Activated CD8-positive, alpha-beta T cell treated with anti-CD3 and anti-CD28 coated beads for 36 hours (primary cell): ENCODE data around the gene ATRN. TPM values are rescaled to one million over a fixed set of nuclear protein-coding genes. Genes with fewer than 3 reads are reported as not detected.

ENCODE experiments used
- ATAC-seq: fragments of 200-7000 bp; cut with Tn5 transposase; one replicate; pipeline ENCODE4 v1.10.0; 2021; ENCODE audit warnings: mild to moderate bottlenecking, moderate library complexity
- CTCF ChIA-PET: fragments of 350-600 bp; sonication (Branson Sonifier 250); formaldehyde crosslinking; loops from one replicate; lab custom pipeline; 2021; ENCODE audit warnings: antibody characterized with exemption; lab: Charles Lee
- POLR2A ChIA-PET: fragments of 350-600 bp; sonication (Branson Sonifier 250); formaldehyde crosslinking; loops from one replicate; lab custom pipeline; 2021; ENCODE audit warnings: antibody characterized with exemption; lab: Charles Lee
- DNase-seq: peaks from one replicate; pipeline ENCODE4 v3.0.0-alpha.2; 2020
- H3K27ac Mint-ChIP-seq: one replicate; pipeline ENCODE4 v1.8.0; 2021; ENCODE audit warnings: mild to moderate bottlenecking, mixed read lengths
- H3K27me3 Mint-ChIP-seq: one replicate; pipeline ENCODE4 v1.8.0; 2021; ENCODE audit warnings: mixed read lengths
- H3K36me3 Mint-ChIP-seq: one replicate; pipeline ENCODE4 v1.8.0; 2021; ENCODE audit warnings: low read depth, mixed read lengths
- H3K4me1 Mint-ChIP-seq: one replicate; pipeline ENCODE4 v1.8.0; 2021; ENCODE audit warnings: low read depth, mixed read lengths
- H3K4me3 Mint-ChIP-seq: one replicate; pipeline ENCODE4 v1.8.0; 2021; ENCODE audit warnings: mild to moderate bottlenecking, moderate library complexity, mixed read lengths
- H3K9me3 Mint-ChIP-seq: one replicate; pipeline ENCODE4 v1.8.0; 2021; ENCODE audit warnings: mixed read lengths
- intact Hi-C: fragments of 100-400 bp; cut with micrococcal nuclease; formaldehyde crosslinking; loops from one replicate; pipeline ENCODE4 v1.10.0; 2022
- total RNA-seq, 2 experiments: library from RNA; stranded (reverse); gene quantifications; one replicate each; pipeline ENCODE4 v1.2.3, GENCODE V29; 2021
- TF ChIP-seq, protein P1 (sequence below): fragments of 200-600 bp; IDR thresholded peaks from one replicate; pipeline ENCODE4 v1.8.0; 2022; ENCODE audit warnings: antibody characterized with exemption, mild to moderate bottlenecking

The ATRN gene
- total RNA-seq, 2 experiments from 2014 or later: 8.2 to 8.6 TPM

DNA sequence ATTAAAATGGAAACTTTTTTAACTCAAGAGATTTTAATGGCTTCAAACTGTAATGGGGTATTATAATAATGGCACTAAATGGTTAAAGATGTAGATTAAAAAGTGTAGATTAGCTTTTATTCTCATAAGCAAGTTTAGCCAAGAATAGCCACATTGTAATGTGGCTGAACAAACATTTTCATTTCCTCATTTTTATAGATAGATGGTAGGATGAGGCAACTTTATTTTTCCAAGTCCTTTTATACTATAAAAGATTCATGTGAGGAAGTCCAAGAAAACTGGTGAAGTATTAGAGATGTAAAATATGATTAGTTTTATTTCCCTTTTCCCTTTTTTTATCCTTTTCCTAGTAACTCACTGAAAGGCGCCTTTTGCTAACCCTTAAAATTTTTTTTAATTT lies 88.8 kb downstream of the ATRN start:
- intact Hi-C loops: no loop called here

DNA sequence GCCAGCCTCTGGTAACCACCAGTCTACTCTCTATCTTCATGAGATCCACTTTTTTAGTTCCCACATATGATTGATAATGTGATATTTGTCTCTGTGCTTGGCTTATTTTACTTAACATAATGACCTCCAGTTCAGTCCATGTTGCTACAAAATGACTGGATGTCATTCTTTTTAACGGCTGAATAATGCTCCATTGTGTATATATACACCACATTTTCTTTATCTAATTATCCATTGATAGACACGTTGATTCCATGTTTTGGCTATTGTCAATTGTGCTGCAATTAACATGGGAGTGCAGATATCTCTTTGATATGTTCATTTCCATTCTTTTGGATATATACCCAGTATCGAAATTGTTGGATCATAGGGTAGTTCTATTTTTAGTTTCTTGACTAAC lies 89.3 kb downstream of the ATRN start:
- TF ChIP-seq, protein P1, sequence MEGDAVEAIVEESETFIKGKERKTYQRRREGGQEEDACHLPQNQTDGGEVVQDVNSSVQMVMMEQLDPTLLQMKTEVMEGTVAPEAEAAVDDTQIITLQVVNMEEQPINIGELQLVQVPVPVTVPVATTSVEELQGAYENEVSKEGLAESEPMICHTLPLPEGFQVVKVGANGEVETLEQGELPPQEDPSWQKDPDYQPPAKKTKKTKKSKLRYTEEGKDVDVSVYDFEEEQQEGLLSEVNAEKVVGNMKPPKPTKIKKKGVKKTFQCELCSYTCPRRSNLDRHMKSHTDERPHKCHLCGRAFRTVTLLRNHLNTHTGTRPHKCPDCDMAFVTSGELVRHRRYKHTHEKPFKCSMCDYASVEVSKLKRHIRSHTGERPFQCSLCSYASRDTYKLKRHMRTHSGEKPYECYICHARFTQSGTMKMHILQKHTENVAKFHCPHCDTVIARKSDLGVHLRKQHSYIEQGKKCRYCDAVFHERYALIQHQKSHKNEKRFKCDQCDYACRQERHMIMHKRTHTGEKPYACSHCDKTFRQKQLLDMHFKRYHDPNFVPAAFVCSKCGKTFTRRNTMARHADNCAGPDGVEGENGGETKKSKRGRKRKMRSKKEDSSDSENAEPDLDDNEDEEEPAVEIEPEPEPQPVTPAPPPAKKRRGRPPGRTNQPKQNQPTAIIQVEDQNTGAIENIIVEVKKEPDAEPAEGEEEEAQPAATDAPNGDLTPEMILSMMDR: no peak
- H3K27ac Mint-ChIP-seq: no peak overlapping the region
- H3K36me3 Mint-ChIP-seq: peaks cover 8% of the 10 kb centered on the region
- no peaks in the 10 kb centered on the region for H3K4me1 Mint-ChIP-seq
- no peaks in the 10 kb centered on the region for H3K9me3 Mint-ChIP-seq
- intact Hi-C loops: no loop called here
- no peak for DNase-seq
- ATAC-seq: no peak
- H3K27me3 Mint-ChIP-seq: no peaks in the 10 kb centered on the region
- ChIA-PET POLR2A (no interaction called here), CTCF (interaction anchor here (0.9 to 2.0 kb wide), 3 partner anchors 117 to 151 kb away, joined by 3 to 10 read pairs (median 3); no protein-coding TSS in a partner anchor)
- no peak overlapping the region for H3K4me3 Mint-ChIP-seq

More for the DNA sequence above, 88.8 kb downstream of the ATRN start:
- no peak overlapping the region for H3K27ac Mint-ChIP-seq
- H3K36me3 Mint-ChIP-seq: peaks cover 6% of the 10 kb centered on the region
- DNase-seq (no peak), ATAC-seq (no peak)
- TF ChIP-seq, protein P1: no peak
- H3K4me3 Mint-ChIP-seq: no peak overlapping the region
- ChIA-PET CTCF (interaction anchor here (2.0 kb wide), 1 partner anchor 151 kb away, joined by 10 read pairs; no protein-coding TSS in a partner anchor), POLR2A (no interaction called here)
- no peaks in the 10 kb centered on the region for H3K9me3 Mint-ChIP-seq
- no peaks in the 10 kb centered on the region for H3K4me1 Mint-ChIP-seq
- no peaks in the 10 kb centered on the region for H3K27me3 Mint-ChIP-seq

DNA sequence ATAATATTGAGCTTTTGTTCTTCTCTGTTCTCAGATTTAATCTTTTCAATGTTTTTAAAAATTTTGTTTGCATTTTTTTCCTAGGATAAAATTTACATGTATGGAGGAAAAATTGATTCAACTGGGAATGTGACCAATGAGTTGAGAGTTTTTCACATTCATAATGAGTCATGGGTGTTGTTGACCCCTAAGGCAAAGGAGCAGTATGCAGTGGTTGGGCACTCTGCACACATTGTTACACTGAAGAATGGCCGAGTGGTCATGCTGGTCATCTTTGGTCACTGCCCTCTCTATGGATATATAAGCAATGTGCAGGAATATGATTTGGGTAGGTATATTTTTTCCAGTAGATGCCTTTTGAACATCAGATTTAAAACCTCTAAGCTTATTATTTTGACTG lies 89.8 kb downstream of the ATRN start:
- Mint-ChIP-seq H3K27ac (no peak overlapping the region), H3K4me1 (no peaks in the 10 kb centered on the region), H3K27me3 (no peaks in the 10 kb centered on the region), H3K36me3 (peaks cover 9% of the 10 kb centered on the region), H3K4me3 (no peak overlapping the region), H3K9me3 (no peaks in the 10 kb centered on the region)
- intact Hi-C loops: no loop called here
- ChIA-PET CTCF (interaction anchor here (0.9 to 2.0 kb wide), 4 partner anchors 107 to 151 kb away, joined by 3 to 10 read pairs (median 3); no protein-coding TSS in a partner anchor), POLR2A (no interaction called here)
- no peak for ATAC-seq
- no peak for DNase-seq
- TF ChIP-seq, protein P1: no peak

DNA sequence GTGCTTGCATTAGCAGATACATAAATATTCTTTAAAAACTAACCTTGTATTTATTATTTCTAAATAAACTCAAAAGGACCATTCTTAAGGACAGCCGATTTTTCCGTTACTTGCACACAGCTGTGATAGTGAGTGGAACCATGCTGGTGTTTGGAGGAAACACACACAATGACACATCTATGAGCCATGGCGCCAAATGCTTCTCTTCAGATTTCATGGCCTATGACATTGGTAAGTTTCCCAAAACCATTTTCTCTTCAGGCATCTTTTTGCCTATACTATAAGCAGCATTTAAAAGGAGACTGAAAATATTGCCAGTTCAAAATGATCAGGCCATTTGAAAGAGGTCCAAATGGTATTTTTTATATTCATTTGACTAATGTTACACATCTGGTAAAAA lies 92.3 kb downstream of the ATRN start:
- ChIA-PET POLR2A (no interaction called here), CTCF (interaction anchor here (0.6 to 3.5 kb wide), 21 partner anchors 9 to 235 kb away, joined by 3 to 28 read pairs (median 4); no protein-coding TSS in a partner anchor)
- no peaks in the 10 kb centered on the region for H3K27me3 Mint-ChIP-seq
- ATAC-seq (no peak), DNase-seq (no peak)
- TF ChIP-seq, protein P1: no peak
- no peaks in the 10 kb centered on the region for H3K4me1 Mint-ChIP-seq
- H3K36me3 Mint-ChIP-seq: peaks cover 8% of the 10 kb centered on the region
- no peak overlapping the region for H3K4me3 Mint-ChIP-seq
- no peak overlapping the region for H3K27ac Mint-ChIP-seq
- intact Hi-C loops: no loop called here
- H3K9me3 Mint-ChIP-seq: no peaks in the 10 kb centered on the region

DNA sequence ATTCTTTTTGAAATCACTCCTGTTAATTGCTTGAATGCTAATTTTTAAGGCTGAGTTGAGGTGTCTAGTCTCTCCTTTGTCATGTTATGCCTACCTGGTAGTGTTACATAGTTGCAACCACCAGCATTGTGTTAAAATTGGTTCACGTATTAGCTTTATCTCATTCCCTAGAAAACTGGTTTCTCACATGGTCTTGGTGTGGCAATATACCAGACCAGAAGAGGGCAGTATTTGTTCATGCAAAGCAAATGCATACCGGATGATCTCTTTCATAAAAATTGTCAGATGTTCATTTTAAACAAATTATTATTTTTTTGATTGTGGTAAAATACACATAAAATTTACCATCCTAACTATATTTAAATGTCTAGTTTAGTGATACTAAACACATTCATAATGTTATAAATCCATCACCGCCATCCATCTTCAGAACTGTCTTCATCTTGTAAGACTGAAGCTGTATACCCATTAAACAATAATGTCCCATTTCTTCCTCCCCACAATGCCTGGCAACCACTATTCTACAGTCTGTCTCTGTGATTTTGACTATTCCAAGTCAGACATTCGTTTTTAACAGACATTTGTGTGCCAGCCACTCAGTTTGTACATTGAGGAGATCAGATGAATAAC lies 92.8 kb downstream of the ATRN start:
- no peaks in the 10 kb centered on the region for H3K4me1 Mint-ChIP-seq
- TF ChIP-seq, protein P1: peak; percentile 88
- no peak overlapping the region for H3K27ac Mint-ChIP-seq
- H3K36me3 Mint-ChIP-seq: peaks cover 8% of the 10 kb centered on the region
- H3K9me3 Mint-ChIP-seq: no peaks in the 10 kb centered on the region
- intact Hi-C loops: no loop called here
- peak; percentile 55 for ATAC-seq
- POLR2A ChIA-PET: no interaction called here
- peak; percentile 9 for DNase-seq
- H3K4me3 Mint-ChIP-seq: no peak overlapping the region
- no peaks in the 10 kb centered on the region for H3K27me3 Mint-ChIP-seq
- CTCF ChIA-PET: interaction anchor here (0.6 to 3.5 kb wide), 20 partner anchors 9 to 236 kb away, joined by 3 to 28 read pairs (median 4); no protein-coding TSS in a partner anchor
